ENCODE data around the gene NLK.

Gene NLK

DNA sequence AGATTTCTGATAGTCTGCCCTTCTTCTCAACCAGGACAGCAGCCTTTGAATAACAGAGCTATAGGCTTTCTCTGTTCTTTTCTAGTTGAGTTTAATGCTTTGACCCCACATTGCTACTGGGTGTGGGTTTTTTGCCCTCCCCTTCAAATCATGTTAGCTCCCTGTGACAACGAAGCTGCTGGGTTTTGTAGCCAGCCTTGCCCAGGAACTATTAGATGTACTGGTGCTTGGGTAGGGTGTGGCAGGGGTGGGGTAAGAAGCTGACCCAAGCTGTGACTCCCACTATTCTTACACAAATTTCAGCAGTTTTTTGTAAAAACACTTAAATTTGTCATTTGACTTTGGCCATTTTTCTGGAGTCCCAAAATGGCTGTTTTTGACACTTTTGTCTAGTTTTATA lies 69.7 kb downstream of the NLK start:
- Histone ChIP-seq H3K79me2 (ENCODE audit: insufficient read depth, low read length) (peaks cover 51% of the 10 kb centered on the region), H3K4me3 (ENCODE audit: low read length, poor library complexity, severe bottlenecking) (no peak overlapping the region), H3F3A (ENCODE audit: low read depth) (no peaks in the 10 kb centered on the region), H3K4me1 (ENCODE audit: insufficient read depth, low read length, poor library complexity, severe bottlenecking) (peaks cover 30% of the 10 kb centered on the region), H2AFZ (ENCODE audit: low read length) (no peak overlapping the region), H3K9me3 (ENCODE audit: insufficient read depth, low read depth, low read length) (peaks cover 5% of the 10 kb centered on the region; the same call in 1 of the 2 replicates), H3K9me2 (replicated peaks; ENCODE audit: low read depth, low read length) (no peaks in the 10 kb centered on the region), H3K4me2 (ENCODE audit: low read depth, low read length, poor library complexity, severe bottlenecking) (no peak overlapping the region), H3K9ac (ENCODE audit: low read depth, low read length, poor library complexity, severe bottlenecking) (no peak overlapping the region), H3K27me3 (ENCODE audit: insufficient read depth, low read length, poor library complexity, severe bottlenecking) (no peaks in the 10 kb centered on the region), H4K20me1 (ENCODE audit: insufficient read depth, low read length, poor library complexity, severe bottlenecking) (no peaks in the 10 kb centered on the region), H3K36me3 (ENCODE audit: insufficient read depth, low read length) (no peaks in the 10 kb centered on the region)
- TF ChIP-seq, protein P1, sequence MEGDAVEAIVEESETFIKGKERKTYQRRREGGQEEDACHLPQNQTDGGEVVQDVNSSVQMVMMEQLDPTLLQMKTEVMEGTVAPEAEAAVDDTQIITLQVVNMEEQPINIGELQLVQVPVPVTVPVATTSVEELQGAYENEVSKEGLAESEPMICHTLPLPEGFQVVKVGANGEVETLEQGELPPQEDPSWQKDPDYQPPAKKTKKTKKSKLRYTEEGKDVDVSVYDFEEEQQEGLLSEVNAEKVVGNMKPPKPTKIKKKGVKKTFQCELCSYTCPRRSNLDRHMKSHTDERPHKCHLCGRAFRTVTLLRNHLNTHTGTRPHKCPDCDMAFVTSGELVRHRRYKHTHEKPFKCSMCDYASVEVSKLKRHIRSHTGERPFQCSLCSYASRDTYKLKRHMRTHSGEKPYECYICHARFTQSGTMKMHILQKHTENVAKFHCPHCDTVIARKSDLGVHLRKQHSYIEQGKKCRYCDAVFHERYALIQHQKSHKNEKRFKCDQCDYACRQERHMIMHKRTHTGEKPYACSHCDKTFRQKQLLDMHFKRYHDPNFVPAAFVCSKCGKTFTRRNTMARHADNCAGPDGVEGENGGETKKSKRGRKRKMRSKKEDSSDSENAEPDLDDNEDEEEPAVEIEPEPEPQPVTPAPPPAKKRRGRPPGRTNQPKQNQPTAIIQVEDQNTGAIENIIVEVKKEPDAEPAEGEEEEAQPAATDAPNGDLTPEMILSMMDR (conservative IDR thresholded peaks at IDR 0.05; ENCODE audit: low read length) = no peak
- no peak for TF ChIP-seq EZH2phosphoT487 (IDR thresholded peaks at IDR 0.05; ENCODE audit: borderline replicate concordance)

DNA sequence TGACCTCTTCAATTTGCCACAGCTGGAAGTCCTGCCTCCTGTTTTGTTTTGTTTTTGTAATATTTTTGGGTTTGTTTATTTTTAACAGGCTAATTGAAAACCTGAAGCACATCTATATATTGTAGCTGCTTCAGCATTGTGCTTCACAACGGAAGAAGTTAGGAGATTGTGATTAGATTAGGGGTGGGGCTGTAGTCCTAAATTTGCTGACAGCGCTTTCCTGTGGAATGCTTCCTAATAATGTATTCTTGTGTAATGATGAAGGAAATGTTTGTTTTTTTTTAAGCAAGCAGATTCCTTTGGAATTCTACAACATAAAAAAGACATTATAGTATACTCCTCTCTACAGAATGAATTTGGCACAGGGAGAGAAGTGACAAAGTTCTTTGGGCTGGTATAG lies 70.1 kb downstream of the NLK start:
- H3K9me2 ChIP-seq (replicated peaks; ENCODE audit: low read depth, low read length) = no peaks in the 10 kb centered on the region
- H3K4me2 ChIP-seq (ENCODE audit: low read depth, low read length, poor library complexity, severe bottlenecking) = no peak overlapping the region
- H2AFZ ChIP-seq (ENCODE audit: low read length) = no peak overlapping the region
- H3K36me3 ChIP-seq (ENCODE audit: insufficient read depth, low read length) = no peaks in the 10 kb centered on the region
- peaks cover 34% of the 10 kb centered on the region for H3K4me1 ChIP-seq (ENCODE audit: insufficient read depth, low read length, poor library complexity, severe bottlenecking)
- peaks cover 47% of the 10 kb centered on the region for H3K79me2 ChIP-seq (ENCODE audit: insufficient read depth, low read length)
- H3K9me3 ChIP-seq (ENCODE audit: insufficient read depth, low read depth, low read length) = peaks cover 5% of the 10 kb centered on the region; the same call in 1 of the 2 replicates
- no peaks in the 10 kb centered on the region for H3F3A ChIP-seq (ENCODE audit: low read depth)
- H4K20me1 ChIP-seq (ENCODE audit: insufficient read depth, low read length, poor library complexity, severe bottlenecking) = no peaks in the 10 kb centered on the region
- TF ChIP-seq, protein P1 (conservative IDR thresholded peaks at IDR 0.05; ENCODE audit: low read length) = no peak
- no peak for TF ChIP-seq EZH2phosphoT487 (IDR thresholded peaks at IDR 0.05; ENCODE audit: borderline replicate concordance)
- no peak overlapping the region for H3K9ac ChIP-seq (ENCODE audit: low read depth, low read length, poor library complexity, severe bottlenecking)
- H3K27me3 ChIP-seq (ENCODE audit: insufficient read depth, low read length, poor library complexity, severe bottlenecking) = no peaks in the 10 kb centered on the region
- H3K4me3 ChIP-seq (ENCODE audit: low read length, poor library complexity, severe bottlenecking) = no peak overlapping the region

DNA sequence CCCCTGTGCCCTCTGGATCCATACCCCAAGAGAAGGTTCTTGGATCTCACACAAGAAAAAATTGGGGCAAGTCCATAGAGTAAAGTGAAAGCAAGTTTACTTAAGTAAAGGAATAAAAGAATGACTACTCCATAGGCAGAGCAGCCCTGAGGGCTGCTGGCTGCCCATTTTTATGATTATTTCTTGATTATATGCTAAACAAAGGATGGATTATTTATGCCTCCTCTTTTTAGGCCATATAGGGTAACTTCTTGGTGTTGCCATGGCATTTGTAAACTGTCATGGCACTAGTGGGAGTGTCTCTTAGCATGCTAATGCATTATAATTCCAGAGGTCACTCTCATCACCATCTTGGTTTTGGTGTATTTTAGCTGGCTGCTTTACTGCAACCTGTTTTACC lies 70.8 kb downstream of the NLK start:
- Histone ChIP-seq H3K9me2 (replicated peaks; ENCODE audit: low read depth, low read length) (no peaks in the 10 kb centered on the region), H3K4me3 (ENCODE audit: low read length, poor library complexity, severe bottlenecking) (no peak overlapping the region), H3K4me1 (ENCODE audit: insufficient read depth, low read length, poor library complexity, severe bottlenecking) (peaks cover 40% of the 10 kb centered on the region), H3K27me3 (ENCODE audit: insufficient read depth, low read length, poor library complexity, severe bottlenecking) (no peaks in the 10 kb centered on the region), H4K20me1 (ENCODE audit: insufficient read depth, low read length, poor library complexity, severe bottlenecking) (no peaks in the 10 kb centered on the region), H3K36me3 (ENCODE audit: insufficient read depth, low read length) (no peaks in the 10 kb centered on the region), H2AFZ (ENCODE audit: low read length) (no peak overlapping the region), H3K79me2 (ENCODE audit: insufficient read depth, low read length) (peaks cover 42% of the 10 kb centered on the region), H3K9ac (ENCODE audit: low read depth, low read length, poor library complexity, severe bottlenecking) (no peak overlapping the region), H3F3A (ENCODE audit: low read depth) (no peaks in the 10 kb centered on the region), H3K9me3 (ENCODE audit: insufficient read depth, low read depth, low read length) (peaks cover 5% of the 10 kb centered on the region; the same call in 1 of the 2 replicates), H3K4me2 (ENCODE audit: low read depth, low read length, poor library complexity, severe bottlenecking) (no peak overlapping the region)
- TF ChIP-seq, protein P1 (conservative IDR thresholded peaks at IDR 0.05; ENCODE audit: low read length) = no peak
- no peak for TF ChIP-seq EZH2phosphoT487 (IDR thresholded peaks at IDR 0.05; ENCODE audit: borderline replicate concordance)

Measured in Loucy (cell line).